GM23338 (cell line): Measurements from ENCODE around the gene TTC23. TPM values are rescaled to one million over a fixed set of nuclear protein-coding genes. Genes with fewer than 3 reads are reported as not detected.

Source experiments
- ATAC-seq: fragments of 200-7000 bp; cut with Tn5 transposase; 3 replicates; pipeline ENCODE4 v1.9.1; 2020
- DNase-seq: peaks from one replicate; pipeline ENCODE4 v3.0.0-alpha.2; 2015; ENCODE audit warnings: low spot score
- H2AFZ ChIP-seq: fragments of 200-600 bp; sonication (generic); 2 replicates; pipeline ENCODE4 v1.8.0; 2016; ENCODE audit warnings: antibody characterized with exemption, mild to moderate bottlenecking, moderate library complexity
- H3F3A ChIP-seq: fragments of 200-600 bp; sonication (generic); replicated peaks from 2 replicates; pipeline ENCODE4 v1.8.0; 2017; ENCODE audit warnings: antibody characterized with exemption, mixed run types, low read depth
- H3K27ac ChIP-seq: fragments of 200-600 bp; sonication (generic); 2 replicates; pipeline ENCODE4 v1.6.1; 2016; ENCODE audit warnings: low read depth
- H3K27me3 ChIP-seq: fragments of 200-600 bp; sonication (generic); 2 replicates; pipeline ENCODE4 v1.8.0; 2016; ENCODE audit warnings: mild to moderate bottlenecking, mixed run types, moderate library complexity; ENCODE audit not compliant: insufficient read depth
- H3K36me3 ChIP-seq: fragments of 200-600 bp; sonication (generic); 2 replicates; pipeline ENCODE4 v1.8.0; 2016; ENCODE audit warnings: mild to moderate bottlenecking; ENCODE audit not compliant: insufficient read depth
- H3K4me1 ChIP-seq: fragments of 200-600 bp; sonication (generic); 2 replicates; pipeline ENCODE4 v1.8.0; 2016; ENCODE audit warnings: mild to moderate bottlenecking, moderate library complexity; ENCODE audit not compliant: insufficient read depth
- H3K4me2 ChIP-seq: fragments of 200-600 bp; sonication (generic); 2 replicates; pipeline ENCODE4 v1.7.1; 2017; ENCODE audit warnings: mixed run types
- H3K4me3 ChIP-seq: fragments of 200-600 bp; sonication (generic); 2 replicates; pipeline ENCODE4 v1.6.1; 2016; ENCODE audit warnings: mixed run types
- H3K79me2 ChIP-seq: fragments of 200-600 bp; sonication (generic); replicated peaks from 2 replicates; pipeline ENCODE4 v1.8.0; 2017; ENCODE audit warnings: mild to moderate bottlenecking; ENCODE audit not compliant: insufficient read depth
- H3K9me2 ChIP-seq: fragments of 200-600 bp; sonication (generic); 2 replicates; pipeline ENCODE4 v1.8.0; 2017; ENCODE audit not compliant: insufficient read depth
- H4K20me1 ChIP-seq: fragments of 200-600 bp; sonication (generic); replicated peaks from 2 replicates; pipeline ENCODE4 v1.8.0; 2017; ENCODE audit warnings: mild to moderate bottlenecking; ENCODE audit not compliant: insufficient read depth
- H3K27ac Mint-ChIP-seq: 2 replicates; pipeline ENCODE4 v1.8.0; 2020; ENCODE audit warnings: inconsistent platforms, mild to moderate bottlenecking, moderate library complexity, mixed read lengths
- H3K27me3 Mint-ChIP-seq: 3 replicates; pipeline ENCODE4 v1.8.0; 2022; ENCODE audit warnings: low read depth, mild to moderate bottlenecking, moderate library complexity, mixed read lengths, inconsistent platforms; ENCODE audit not compliant: insufficient read depth, poor library complexity
- H3K36me3 Mint-ChIP-seq: 3 replicates; pipeline ENCODE4 v1.8.0; 2021; ENCODE audit warnings: low read depth, mild to moderate bottlenecking, inconsistent platforms, moderate library complexity, mixed read lengths
- H3K4me1 Mint-ChIP-seq: 3 replicates; pipeline ENCODE4 v1.8.0; 2020; ENCODE audit warnings: mild to moderate bottlenecking, inconsistent platforms, mixed read lengths
- H3K4me3 Mint-ChIP-seq: 3 replicates; pipeline ENCODE4 v1.8.0; 2021; ENCODE audit warnings: moderate library complexity, mild to moderate bottlenecking, inconsistent platforms, mixed read lengths
- H3K9me3 Mint-ChIP-seq: 3 replicates; pipeline ENCODE4 v1.8.0; 2020; ENCODE audit warnings: moderate library complexity, mild to moderate bottlenecking, inconsistent platforms, mixed read lengths
- CREB1 ChIP-seq: fragments of 250-450 bp; sonication (Bioruptor Pico); IDR thresholded peaks from 2 replicates; pipeline ENCODE4 v1.5.0; 2020; ENCODE audit warnings: low read depth, mild to moderate bottlenecking, moderate library complexity
- EZH2 ChIP-seq: fragments of 200-600 bp; sonication (generic); IDR thresholded peaks from one replicate; pipeline ENCODE4 v1.8.0; 2017; ENCODE audit warnings: antibody characterized with exemption, mild to moderate bottlenecking, low read depth; ENCODE audit not compliant: unreplicated experiment
- EZH2phosphoT487 ChIP-seq: fragments of 200-600 bp; sonication (generic); IDR thresholded peaks from one replicate; pipeline ENCODE4 v1.8.1; 2018; ENCODE audit warnings: antibody characterized with exemption; ENCODE audit not compliant: unreplicated experiment
- JUNB ChIP-seq: IDR thresholded peaks from one replicate; pipeline ENCODE4 v1.6.1; 2016; ENCODE audit warnings: antibody characterized with exemption; ENCODE audit not compliant: unreplicated experiment
- NANOG ChIP-seq: IDR thresholded peaks from 2 replicates; pipeline ENCODE4 v1.6.1; 2016; ENCODE audit warnings: antibody characterized with exemption, borderline replicate concordance
- POLR2AphosphoS5 ChIP-seq: IDR thresholded peaks from 2 replicates; pipeline ENCODE4 v1.6.1; 2016; ENCODE audit warnings: antibody characterized with exemption, low read depth
- REST ChIP-seq: IDR thresholded peaks from one replicate; pipeline ENCODE4 v1.6.1; 2018; ENCODE audit warnings: antibody characterized with exemption; ENCODE audit not compliant: unreplicated experiment
- STAT1 ChIP-seq: IDR thresholded peaks from one replicate; pipeline ENCODE4 v1.6.1; 2016; ENCODE audit warnings: antibody characterized with exemption; ENCODE audit not compliant: unreplicated experiment
- ZNF114 ChIP-seq: fragments of 250-450 bp; sonication (Bioruptor Pico); IDR thresholded peaks from 2 replicates; pipeline ENCODE4 v1.5.0; 2020; ENCODE audit warnings: mild to moderate bottlenecking, moderate library complexity
- ZNF331 ChIP-seq: fragments of 250-450 bp; sonication (Bioruptor Pico); IDR thresholded peaks from 2 replicates; pipeline ENCODE4 v1.5.0; 2020; ENCODE audit warnings: low read depth, mild to moderate bottlenecking, moderate library complexity
- polyA plus RNA-seq: library from polyadenylated mRNA; unstranded; fragments of >200 nt; fragmentation: Nextera tagmentation; extraction: Ambion mirVana; gene quantifications from 2 replicates; pipeline ENCODE4 v1.2.1, GENCODE V29; 2016
- total RNA-seq: library from RNA; depleted of rRNA; stranded (reverse); fragments of >200 nt; shearing (Covaris generic); gene quantifications from 2 replicates; pipeline ENCODE4 v1.2.3, GENCODE V29; 2014
- TF ChIP-seq, protein P1 (sequence below), 2 experiments: fragments of 200-600 bp in 1 of 2; sonication (generic) in 1 of 2; conservative IDR thresholded peaks; 2 replicates each; pipeline versions ENCODE4 v1.5.1 to v1.6.1; 2016 to 2017; ENCODE audit warnings: antibody characterized with exemption in 2 of 2, low read depth in 2 of 2, mild to moderate bottlenecking in 2 of 2, moderate library complexity in 1 of 2

TTC23 gene
- total and polyA plus RNA-seq, 2 experiments from 2014 or later, result 6.3 to 25.2 TPM

DNA sequence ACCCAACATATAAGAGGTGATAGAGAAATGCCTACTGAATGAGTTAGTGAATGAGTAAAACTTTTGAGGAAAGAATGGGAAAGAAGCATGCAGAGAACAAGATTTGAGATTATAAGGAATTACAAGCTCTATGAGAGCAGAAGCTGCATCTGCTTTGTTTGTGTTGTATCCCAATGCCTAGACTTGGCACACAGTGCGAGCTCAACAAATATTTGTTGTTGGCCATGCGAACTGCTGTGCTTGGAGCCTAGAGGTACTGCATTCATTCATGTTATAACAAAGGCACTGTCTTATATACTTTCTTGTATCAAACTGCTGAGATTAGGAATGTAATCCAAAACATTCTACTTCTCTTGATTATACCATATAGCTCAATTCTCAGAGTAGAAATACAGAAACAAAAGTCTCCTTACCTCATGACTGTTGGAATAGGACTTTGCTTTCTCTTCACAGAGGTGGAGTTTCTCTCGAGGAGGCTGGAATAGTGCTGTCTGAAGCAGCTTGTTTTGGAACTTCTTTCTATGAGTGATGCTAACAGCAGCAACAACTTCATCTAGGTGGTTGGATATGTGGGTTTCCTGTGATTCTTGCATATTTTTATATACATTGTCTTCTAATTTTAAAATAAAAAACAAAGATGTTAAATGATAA, 21.1 kb downstream of the TTC23 start:
- Histone ChIP-seq H3K4me3 (no peak overlapping the region), H2AFZ (no peak overlapping the region), H3K9me2 (peaks cover 3% of the 10 kb centered on the region; the same call in 1 of the 2 replicates), H3K27me3 (no peaks in the 10 kb centered on the region), H3K4me1 (no peaks in the 10 kb centered on the region), H3K4me2 (no peak overlapping the region), H4K20me1 (no peaks in the 10 kb centered on the region), H3K27ac (no peak overlapping the region), H3F3A (no peaks in the 10 kb centered on the region), H3K79me2 (no peaks in the 10 kb centered on the region), H3K36me3 (peaks cover 3% of the 10 kb centered on the region; the same call in 1 of the 2 replicates)
- Mint-ChIP-seq H3K9me3 (no peaks in the 10 kb centered on the region; the same call in 2 of the 3 replicates), H3K4me3 (no peak overlapping the region), H3K4me1 (0 out of 3 replicates have a peak, but pooled peaks cover 4% of the 10 kb centered on the region), H3K27me3 (peaks cover 1% of the 10 kb centered on the region), H3K36me3 (peaks cover 12% of the 10 kb centered on the region), H3K27ac (no peak overlapping the region)
- no peak for DNase-seq
- ATAC-seq, result no peak
- TF ChIP-seq ZNF331 (no peak), EZH2phosphoT487 (no peak), REST (no peak), JUNB (no peak), EZH2 (no peak), POLR2AphosphoS5 (no peak), NANOG (no peak), CREB1 (CRISPR knock-in tag) (no peak)
- TF ChIP-seq, protein P1, sequence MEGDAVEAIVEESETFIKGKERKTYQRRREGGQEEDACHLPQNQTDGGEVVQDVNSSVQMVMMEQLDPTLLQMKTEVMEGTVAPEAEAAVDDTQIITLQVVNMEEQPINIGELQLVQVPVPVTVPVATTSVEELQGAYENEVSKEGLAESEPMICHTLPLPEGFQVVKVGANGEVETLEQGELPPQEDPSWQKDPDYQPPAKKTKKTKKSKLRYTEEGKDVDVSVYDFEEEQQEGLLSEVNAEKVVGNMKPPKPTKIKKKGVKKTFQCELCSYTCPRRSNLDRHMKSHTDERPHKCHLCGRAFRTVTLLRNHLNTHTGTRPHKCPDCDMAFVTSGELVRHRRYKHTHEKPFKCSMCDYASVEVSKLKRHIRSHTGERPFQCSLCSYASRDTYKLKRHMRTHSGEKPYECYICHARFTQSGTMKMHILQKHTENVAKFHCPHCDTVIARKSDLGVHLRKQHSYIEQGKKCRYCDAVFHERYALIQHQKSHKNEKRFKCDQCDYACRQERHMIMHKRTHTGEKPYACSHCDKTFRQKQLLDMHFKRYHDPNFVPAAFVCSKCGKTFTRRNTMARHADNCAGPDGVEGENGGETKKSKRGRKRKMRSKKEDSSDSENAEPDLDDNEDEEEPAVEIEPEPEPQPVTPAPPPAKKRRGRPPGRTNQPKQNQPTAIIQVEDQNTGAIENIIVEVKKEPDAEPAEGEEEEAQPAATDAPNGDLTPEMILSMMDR (conservative IDR thresholded peaks at IDR 0.05; ENCODE audit: low read depth in 2 of 2), result no peak

GRCh38 chr15:99226802-99227201, 22.6 kb downstream of the TTC23 start:
- peaks cover 12% of the 10 kb centered on the region for H3K36me3 Mint-ChIP-seq
- no peak overlapping the region for H3K4me3 Mint-ChIP-seq
- no peak overlapping the region for H3K27ac Mint-ChIP-seq
- DNase-seq (no peak), ATAC-seq (no peak)
- Histone ChIP-seq H4K20me1 (peaks cover under 1% of the 10 kb centered on the region; the same call in 1 of the 2 replicates), H3K79me2 (no peaks in the 10 kb centered on the region), H3K27me3 (no peaks in the 10 kb centered on the region), H3F3A (no peaks in the 10 kb centered on the region), H3K9me2 (no peaks in the 10 kb centered on the region), H3K36me3 (peaks cover 3% of the 10 kb centered on the region; the same call in 1 of the 2 replicates), H3K4me3 (no peak overlapping the region), H3K4me1 (no peaks in the 10 kb centered on the region), H3K27ac (no peak overlapping the region), H2AFZ (no peak overlapping the region), H3K4me2 (no peak overlapping the region)
- H3K9me3 Mint-ChIP-seq, result no peaks in the 10 kb centered on the region
- 0 out of 3 replicates have a peak, but pooled peaks cover 4% of the 10 kb centered on the region for H3K4me1 Mint-ChIP-seq
- H3K27me3 Mint-ChIP-seq, result peaks cover 1% of the 10 kb centered on the region
- TF ChIP-seq JUNB (no peak), REST (no peak), EZH2 (no peak), CREB1 (CRISPR knock-in tag) (no peak), POLR2AphosphoS5 (no peak), ZNF114 (CRISPR knock-in tag) (no peak), STAT1 (no peak)
